ENCODE results near the gene STMN3.

Gene STMN3

DNA sequence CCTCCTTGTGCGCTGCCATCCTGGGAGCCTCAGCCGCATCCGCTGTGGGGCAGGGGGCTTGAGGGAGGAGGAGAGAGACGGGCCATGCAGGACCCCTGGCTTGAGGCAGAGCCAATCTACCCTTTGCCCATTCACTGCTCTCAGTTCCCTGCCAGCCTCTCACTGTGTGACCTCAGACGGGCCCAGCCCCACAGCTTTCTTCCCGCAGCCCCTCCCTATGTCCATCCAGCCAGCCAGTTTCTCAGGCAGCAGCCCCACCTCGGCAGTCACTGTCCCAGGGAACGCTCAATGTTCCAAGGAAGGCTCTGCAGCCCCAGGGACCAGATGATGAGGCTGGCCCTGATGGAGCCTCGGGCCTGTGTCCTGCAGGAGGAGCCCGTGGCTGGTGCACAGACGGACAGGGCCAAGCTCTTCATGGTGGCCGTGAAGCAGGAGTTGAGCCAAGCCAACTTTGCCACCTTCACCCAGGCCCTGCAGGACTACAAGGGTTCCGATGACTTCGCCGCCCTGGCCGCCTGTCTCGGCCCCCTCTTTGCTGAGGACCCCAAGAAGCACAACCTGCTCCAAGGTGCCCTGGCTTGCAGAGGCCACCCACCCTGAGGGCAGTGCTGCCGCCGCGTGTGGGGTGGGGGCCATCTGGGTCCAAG, 39.3 kb upstream of the STMN3 start:
- no peak for DNase-seq (ENCODE audit: low read depth)

DNA sequence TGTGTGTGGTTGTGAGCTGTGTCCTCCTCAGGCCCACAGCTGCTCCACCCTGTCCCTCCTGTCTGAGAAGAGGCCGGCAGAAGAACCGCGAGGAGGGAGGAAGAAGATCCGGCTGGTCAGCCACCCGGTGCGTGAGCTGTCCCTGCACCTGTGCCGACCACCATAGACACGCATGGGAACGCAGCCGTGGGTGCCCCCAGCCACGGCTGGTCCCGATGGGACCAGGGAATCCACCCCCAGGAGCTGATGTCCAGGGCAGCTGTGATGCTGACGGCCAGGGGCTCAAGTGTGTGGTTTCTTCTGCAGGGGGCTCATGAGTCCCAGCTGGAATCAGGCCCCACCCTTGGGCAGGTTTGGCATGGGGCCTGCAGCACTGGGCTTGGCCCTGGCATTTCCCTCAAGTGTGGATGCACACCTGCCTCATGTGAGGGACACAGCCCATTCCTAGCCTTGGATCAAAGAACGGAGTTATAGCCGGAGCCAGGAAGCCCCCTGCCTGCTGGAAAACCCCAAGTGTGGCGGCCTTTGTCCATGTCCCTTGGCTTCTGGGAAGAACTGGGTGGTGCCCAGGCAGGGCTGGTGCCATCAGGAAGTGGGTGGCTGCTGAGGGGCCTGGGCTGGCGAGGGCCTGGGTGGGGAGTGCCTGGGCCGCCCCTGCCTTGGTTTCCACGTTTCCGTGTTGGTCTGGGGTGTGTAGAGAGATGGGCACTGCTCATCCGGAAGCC, 38.6 kb upstream of the STMN3 start:
- DNase-seq (ENCODE audit: low read depth) = no peak

DNA sequence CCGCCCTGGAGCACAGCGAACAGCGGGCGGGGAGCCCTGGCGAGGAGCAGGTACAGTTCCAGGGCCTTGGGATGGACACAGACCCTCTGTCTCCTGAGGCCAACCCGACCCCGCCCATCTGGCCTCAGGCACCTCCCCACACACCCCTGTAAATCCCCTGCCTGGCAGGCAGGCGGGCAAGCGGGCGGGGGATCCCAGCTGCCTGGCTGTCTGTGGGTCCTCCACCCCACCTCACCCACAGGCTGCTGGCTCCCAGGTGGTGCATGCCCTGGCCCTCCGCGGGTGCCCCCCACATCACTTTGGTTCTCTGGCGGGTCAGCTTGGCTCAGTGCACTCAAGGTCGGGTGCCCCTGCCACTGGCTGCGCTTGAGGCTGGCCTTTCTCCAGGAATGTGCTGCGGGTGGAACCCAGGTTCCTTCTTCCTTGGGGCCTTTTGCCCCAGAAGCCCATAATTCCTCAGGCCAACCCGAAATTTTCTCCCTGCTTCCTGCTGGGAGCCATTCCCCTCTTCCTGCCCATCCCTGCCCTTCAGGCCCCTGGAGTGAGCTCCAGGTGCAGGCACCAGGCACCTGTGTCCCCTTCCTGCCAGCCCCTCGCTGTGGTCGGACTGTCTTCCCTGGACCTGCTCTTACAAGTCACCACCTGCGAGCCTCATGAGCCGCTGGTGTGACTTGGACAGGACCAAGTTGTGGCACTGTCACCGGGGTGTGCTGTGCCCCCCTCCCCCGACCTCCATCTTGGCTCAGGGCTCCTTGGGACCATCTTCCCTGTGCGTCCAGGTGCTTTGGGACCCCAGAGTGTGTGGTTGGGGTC, 37.9 kb upstream of the STMN3 start:
- DNase-seq (ENCODE audit: low read depth) = no peak

DNA sequence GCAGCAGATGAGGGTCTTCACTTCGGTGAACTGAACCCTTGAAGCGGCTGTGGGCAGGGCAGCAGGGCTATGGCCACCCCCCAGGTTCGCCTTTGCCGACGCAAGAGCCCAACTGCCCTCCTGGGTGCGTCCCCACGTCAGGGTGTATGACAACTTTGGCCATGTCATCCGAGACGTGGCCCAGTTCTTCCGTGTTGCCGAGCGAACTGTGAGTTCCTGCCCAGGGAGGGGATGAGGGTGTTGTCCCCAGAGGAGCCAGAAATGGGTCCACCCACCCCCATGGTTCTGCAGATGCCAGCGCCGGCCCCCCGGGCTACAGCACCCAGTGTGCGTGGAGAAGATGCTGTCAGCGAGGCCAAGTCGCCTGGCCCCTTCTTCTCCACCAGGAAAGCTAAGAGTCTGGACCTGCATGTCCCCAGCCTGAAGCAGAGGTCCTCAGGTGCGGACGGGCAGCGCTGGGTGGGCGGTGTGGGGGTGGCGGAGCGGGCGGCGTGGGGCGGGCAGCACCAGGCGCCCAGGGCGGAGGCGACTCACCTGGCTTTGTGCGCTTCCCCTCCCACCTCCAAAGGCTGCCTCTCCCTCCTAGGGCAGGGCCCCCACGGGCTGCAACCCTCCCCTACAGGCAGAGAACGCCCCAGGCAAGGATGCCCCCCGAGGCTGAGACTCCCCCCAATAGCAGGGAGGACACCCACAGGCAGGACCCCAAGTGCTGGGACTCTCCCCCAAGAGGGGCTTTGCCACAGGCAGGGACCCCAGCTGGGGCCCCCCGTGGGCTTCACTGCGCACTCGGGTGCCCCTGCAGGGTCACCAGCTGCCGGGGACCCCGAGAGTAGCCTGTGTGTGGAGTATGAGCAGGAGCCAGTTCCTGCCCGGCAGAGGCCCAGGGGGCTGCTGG, 37.0 kb upstream of the STMN3 start:
- DNase-seq (ENCODE audit: low read depth) = no peak

DNA sequence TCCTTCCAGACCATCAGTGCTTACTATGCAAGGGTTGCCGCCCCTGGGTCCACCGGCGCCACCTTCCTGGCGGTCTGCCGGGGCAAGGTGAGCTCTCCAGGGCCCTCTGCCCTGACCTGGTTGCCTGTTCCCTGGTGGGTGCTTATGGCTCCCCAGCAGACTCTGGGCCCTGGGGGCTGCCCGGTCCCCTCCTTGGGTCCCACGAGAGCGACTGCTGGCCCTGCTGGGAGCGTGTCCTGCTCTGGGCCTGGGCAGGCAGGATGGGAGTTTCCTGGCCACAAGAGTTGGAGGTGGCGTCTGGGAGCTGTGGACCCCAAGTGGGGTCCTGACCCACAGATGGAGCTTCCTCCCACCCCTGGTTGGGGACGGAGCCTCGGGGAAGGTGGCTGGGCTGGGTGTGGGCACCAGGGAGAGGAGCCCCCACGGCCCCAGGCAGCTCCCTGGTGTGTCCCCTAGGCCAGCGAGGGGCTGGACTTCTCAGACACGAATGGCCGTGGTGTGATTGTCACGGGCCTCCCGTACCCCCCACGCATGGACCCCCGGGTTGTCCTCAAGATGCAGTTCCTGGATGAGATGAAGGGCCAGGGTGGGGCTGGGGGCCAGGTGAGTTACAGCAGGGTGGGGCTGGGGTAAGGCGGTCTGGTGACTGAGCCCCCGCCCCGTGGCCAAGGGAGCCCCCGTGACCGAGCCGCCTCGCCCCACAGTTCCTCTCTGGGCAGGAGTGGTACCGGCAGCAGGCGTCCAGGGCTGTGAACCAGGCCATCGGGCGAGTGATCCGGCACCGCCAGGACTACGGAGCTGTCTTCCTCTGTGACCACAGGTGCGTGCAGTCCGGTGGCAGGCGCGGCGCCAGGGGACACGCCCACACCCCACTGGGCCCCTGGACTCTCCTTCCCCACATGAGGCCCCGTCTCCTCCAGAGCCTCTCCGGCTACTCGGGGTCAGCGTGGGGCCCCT, 36.1 kb upstream of the STMN3 start:
- no peak for DNase-seq (ENCODE audit: low read depth)

DNA sequence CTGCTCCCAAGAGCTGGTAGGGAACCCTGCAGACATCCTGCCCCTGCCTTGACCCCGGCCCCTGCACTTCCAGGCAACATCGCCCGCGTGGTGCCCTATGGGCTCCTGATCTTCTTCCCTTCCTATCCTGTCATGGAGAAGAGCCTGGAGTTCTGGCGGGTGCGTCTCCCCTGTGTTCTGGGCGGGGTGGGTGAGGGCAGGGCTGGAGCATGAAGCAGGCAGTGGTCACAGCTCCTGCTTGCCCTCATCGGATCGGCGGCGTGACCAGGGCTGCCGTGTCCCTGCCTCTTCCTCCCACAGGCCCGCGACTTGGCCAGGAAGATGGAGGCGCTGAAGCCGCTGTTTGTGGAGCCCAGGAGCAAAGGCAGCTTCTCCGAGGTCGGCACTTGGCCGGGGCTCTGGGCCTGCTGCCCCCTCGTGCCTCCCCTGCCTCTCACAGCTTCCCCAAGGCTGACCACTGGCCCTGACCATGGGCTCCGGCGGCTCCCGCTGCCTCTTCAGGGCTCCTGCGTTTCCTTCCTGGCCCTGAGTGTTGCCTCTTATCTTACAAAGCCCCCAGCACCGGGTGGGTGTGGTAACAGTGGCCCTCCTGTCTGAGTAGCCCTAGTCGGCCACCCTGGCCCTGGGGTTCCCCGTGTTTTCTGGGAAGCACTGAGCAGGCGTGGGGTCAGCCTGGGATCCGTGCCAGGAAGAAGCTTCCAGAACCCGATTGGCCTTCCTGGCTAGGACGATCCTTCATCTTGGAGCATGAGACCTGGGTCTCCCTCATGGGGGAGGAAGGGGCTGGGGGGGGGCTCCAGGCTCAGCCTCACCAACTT, 35.2 kb upstream of the STMN3 start:
- DNase-seq (ENCODE audit: low read depth) = no peak

DNA sequence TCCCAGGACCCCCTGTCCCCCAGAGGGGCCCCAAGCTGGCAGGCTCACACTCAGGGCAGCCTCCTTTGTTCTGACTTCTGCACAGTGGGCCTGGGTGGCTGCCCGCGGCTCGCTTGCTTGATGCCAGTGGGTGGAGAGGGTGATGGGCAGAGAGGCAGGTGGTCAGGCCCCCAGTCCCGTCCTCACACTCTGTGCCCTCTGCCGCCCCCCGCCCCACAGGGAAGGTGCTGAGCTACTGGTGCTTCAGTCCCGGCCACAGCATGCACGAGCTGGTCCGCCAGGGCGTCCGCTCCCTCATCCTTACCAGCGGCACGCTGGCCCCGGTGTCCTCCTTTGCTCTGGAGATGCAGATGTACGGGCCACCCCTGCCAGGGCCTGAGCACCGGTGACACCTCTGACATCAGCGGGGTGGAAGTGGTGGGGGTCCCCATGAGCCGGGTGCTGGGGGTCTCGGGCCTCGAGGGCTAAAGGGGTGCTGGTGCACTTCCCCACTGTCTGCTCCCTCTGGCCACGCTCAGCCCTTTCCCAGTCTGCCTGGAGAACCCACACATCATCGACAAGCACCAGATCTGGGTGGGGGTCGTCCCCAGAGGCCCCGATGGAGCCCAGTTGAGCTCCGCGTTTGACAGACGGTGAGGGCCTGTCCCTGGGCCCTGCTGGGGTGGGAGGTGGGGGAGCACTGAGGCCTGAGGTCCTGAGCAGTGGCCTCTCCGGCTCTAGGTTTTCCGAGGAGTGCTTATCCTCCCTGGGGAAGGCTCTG, 34.4 kb upstream of the STMN3 start:
- DNase-seq (ENCODE audit: low read depth) = no peak

DNA sequence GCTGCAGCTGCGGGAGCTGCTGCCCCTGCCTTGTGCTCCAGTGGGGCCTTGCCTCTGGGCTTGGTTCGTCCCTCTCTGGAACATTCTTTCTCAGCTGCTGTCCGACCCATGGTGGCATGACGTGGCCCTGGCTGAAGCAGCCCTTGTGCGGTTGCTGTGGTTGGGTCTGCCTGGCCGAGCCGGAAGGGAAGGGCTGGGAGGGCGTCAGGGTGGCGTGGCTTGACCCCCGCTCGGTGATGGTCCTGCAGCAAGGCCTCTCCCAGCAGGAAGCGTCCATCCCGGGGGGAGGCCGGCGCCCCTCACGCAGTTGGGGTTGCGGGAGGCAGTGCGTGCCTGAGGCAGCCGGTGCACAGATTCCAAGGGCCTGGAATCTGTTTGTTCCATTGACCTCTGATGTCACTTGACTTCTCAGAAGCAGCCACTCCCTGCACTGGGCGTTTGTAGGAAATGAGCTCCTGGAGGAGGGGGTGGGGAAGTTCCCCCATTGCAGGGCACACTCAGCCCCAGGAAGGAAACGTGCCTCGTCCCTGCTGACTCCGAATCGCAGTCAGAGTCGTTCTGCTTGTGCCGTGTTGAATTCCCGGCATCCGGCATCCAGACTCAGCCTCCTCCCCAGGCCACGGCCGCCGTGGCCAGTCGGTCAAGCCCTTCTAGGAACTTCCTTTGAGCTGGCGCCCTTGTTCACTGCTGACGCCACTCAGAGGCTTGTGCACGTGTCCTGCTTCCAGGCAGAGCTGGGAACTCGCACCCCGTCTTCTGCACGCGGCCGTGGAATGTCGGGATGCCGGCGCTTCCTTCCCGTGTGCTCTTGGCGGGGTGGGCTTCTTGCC, 33.5 kb upstream of the STMN3 start:
- DNase-seq (ENCODE audit: low read depth) = no peak

DNA sequence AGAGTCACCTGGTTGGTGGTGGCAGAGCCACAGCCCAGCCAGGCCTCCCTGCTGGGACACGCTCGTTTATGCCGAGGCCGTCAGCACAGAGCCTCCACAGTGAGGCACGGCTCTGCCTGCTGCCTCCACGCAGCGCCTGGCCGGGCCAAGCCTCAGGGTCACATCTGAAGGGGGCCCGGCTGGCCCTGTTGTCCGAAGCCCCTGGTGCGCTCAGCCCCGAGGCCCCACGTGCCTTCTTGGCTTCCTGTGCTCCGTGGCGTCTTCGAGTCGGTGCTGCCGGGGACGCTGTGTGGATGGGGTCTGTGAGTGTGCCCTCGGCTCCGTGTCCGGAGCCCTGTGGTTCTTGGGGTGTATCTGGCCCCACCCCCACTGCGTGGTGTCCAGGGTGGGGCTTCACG, 32.9 kb upstream of the STMN3 start:
- no peak for DNase-seq (ENCODE audit: low read depth)

DNA sequence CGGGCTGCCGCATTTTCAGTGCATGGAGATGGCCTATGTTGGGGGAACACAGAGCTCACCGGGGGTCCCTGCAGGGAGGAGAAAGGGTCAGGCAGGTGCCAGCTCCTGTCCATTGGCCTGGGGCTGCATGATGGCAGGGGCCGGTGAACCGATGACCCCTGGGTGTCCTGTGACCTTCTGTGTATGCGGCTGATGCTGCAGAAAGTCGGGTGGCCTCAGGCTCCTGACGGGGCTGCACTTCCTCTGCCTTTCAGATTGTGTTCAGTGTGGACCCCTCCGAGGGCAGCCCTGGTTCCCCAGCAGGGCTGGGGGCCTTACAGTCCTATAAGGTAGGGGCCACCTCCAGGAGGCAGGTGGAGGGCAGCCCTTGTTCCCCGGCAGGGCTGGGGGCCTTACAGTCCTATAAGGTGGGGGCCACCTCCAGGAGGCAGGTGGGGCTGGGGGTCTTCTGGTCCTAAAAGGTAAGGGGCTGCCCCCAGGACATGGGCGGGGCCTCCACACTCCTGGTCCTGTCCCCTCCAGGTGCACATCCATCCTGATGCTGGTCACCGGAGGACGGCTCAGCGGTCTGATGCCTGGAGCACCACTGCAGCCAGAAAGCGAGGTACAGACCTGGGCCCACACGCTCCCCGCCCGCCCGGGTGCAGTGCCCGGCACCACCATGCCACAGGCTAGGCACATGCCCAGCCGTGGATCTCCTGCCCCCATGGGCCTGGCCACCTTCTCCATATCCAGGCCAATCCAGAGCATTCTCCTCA, 32.2 kb upstream of the STMN3 start:
- DNase-seq (ENCODE audit: low read depth) = no peak

DNA sequence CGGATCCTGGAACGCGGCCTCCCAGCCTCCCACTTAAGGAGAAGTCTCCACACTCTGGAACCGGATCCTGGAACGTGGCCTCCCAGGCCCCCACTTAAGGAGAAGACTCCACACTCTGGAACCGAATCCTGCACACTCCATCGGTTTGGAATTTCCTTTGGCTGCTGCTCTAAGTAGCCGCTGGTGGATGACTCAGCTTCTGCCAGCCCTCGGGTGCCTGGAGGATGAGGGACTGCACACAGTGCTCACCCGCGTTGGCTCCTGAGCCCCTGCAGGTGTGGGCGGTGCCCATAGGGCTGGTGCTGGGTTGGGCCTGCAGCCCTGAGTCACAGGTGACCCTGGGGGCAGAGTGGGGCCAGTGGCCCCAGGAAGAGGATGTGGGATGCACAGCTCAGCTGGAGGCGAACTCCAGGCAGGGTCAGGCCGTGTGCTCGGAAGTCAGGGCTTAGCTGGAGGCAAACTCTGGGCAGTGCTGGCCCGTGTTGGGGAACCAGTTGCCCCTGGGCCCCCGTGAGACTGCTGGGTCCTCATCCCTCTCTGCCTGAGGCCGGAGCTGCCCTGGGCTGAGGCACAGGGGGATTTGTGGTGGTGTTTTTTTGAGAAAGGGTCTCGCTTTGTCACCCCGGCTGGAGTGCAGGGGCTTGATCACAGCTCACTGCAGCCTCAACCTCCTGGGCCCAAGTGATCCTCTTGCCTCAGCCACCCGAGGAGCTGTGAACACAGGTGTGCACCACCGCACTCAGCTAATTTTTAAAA, 29.3 kb upstream of the STMN3 start:
- no peak for DNase-seq (ENCODE audit: low read depth)

DNA sequence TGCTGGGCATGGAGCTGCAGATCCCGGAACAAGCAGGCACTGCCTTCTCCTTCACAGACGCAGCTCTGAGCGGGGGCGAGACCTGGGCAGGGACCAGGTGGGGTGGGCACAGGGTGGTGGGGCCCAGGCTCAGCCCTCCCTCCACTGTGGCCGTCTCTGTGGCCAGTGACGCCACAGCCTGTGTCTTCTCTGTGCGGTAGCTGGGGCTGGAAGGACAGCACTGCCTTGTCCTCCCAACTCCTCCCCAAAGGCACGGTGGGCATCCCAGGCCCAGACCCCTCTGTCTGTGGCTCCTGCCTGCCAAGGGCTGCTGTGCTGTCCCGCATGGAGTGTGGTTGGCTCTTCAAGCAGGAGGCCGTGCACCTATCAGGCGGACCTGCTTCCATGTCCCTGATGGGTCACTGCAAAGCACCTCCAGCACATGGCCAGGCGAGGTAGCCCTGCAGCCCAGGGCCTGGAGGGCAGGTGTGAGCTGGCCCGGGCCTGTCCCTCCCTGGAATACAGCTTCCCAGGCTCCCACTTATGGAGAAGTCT, 28.5 kb upstream of the STMN3 start:
- DNase-seq (ENCODE audit: low read depth) = no peak

DNA sequence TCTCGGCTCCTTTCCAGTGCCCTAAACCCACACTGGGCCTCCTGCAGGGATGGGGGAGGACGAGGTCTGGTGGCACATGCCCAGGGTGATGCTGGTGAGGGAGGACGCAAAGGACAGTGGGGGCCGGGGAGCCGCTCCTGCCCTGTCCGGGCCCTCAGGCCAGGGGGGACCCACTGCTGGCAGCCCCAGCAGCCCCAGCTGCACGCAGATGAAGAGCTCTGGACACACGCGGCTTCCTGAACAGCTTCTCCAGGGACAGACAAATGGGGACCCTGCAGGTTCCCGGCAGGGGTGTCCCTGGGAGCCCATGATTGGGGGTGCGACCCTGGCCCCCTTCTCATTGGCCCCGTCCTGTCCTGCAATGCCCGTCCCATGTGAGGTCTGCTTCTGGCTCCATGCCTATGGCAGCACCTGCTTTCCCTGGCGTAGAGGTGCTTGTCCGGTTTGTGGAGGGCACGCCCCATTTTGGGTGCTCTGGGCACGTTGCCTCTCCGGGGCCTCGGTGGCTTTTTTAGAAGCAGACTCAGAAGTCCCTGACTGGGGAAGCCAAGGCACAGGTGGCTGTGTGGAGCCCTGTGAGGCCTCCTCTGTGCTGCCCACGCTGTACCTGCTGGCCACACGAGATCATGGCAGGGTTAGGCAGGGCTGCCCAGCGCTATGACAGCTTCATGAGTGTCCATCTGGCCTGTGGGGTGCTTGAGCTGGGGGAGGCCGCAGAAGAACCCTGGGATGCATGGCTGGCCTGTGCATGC, 27.8 kb upstream of the STMN3 start:
- no peak for DNase-seq (ENCODE audit: low read depth)

DNA sequence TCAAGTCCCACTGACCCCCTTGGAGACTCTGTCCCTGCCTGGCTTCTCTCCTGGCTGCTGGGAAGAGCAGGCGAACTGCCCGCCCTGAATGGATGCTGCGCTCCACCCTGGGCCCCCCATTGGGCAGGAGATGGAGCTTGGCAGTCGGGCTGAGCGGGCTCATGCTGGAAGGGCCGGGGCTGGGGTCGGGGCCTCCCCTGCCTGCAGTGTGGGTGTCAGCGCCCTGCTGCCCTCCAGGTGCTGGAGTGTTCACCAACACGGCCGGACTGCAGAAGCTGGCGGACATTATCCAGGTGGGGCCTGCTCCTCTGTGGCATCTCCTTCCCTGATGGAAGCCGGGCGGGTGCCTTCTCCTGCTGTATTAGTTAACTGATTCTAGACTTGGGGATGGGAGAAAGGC, 27.2 kb upstream of the STMN3 start:
- no peak for DNase-seq (ENCODE audit: low read depth)

DNA sequence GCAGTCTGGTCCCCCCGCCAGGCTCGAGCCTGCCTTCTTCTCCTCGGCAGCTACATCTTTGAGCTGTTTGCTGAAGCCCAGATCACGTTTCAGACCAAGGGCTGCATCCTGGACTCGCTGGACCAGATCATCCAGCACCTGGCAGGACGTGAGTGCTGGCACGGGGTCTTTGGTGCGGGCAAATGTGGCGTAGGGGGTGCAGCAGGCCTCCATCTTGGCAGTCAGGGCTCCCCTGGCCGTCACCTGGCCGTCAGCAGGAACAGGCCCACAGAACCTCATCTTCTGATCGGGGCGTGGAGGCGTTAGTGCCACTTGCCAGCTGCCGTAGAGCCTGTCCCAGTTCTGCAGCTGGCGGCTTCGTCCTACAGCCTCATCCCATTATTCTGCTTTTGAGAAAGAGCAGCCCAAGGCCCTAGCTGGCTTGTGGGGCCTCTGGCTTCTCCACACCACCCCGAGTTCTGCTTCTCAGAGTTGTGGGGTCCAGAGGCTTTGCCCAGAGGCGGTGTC, 26.6 kb upstream of the STMN3 start:
- no peak for DNase-seq (ENCODE audit: low read depth)
